MM.1S (cell line): ENCODE results near the gene NEU1.

Source experiments
- DNase-seq: peaks from one replicate; pipeline ENCODE4 v3.0.0-alpha.2; 2015
- H2AFZ ChIP-seq: fragments of 300-600 bp; sonication (generic); 2 replicates; pipeline ENCODE4 v1.6.0; 2016; ENCODE audit warnings: antibody characterized with exemption, low read length
- H3F3A ChIP-seq: fragments of 300-600 bp; sonication (generic); 2 replicates; pipeline ENCODE4 v1.6.1; 2016; ENCODE audit warnings: mild to moderate bottlenecking, antibody characterized with exemption, low read length, moderate library complexity, mixed read lengths; ENCODE audit not compliant: insufficient read depth
- H3K27ac ChIP-seq: fragments of 300-600 bp; sonication (generic); 2 replicates; pipeline ENCODE4 v1.5.1; 2016; ENCODE audit warnings: mild to moderate bottlenecking, low read length
- H3K27me3 ChIP-seq: fragments of 300-600 bp; sonication (generic); replicated peaks from 2 replicates; pipeline ENCODE4 v1.6.0; 2016; ENCODE audit warnings: low read length; ENCODE audit not compliant: insufficient read depth
- H3K36me3 ChIP-seq: fragments of 300-600 bp; sonication (generic); replicated peaks from 2 replicates; pipeline ENCODE4 v1.6.1; 2016; ENCODE audit warnings: mild to moderate bottlenecking, low read length, mixed read lengths; ENCODE audit not compliant: insufficient read depth
- H3K4me1 ChIP-seq: fragments of 300-600 bp; sonication (generic); 2 replicates; pipeline ENCODE4 v1.6.1; 2016; ENCODE audit warnings: low read length, mixed read lengths
- H3K4me2 ChIP-seq: fragments of 300-600 bp; sonication (generic); 2 replicates; pipeline ENCODE4 v1.6.0; 2016; ENCODE audit warnings: low read depth, low read length
- H3K4me3 ChIP-seq: fragments of 300-600 bp; sonication (generic); 2 replicates; pipeline ENCODE4 v1.5.1; 2016; ENCODE audit warnings: low read length, mixed read lengths
- H3K79me2 ChIP-seq: fragments of 300-600 bp; sonication (generic); 2 replicates; pipeline ENCODE4 v1.6.1; 2016; ENCODE audit warnings: mixed run types, low read length, mixed read lengths
- H3K9ac ChIP-seq: fragments of 300-600 bp; sonication (generic); 2 replicates; pipeline ENCODE4 v1.6.1; 2016; ENCODE audit warnings: low read length, mixed read lengths
- H3K9me2 ChIP-seq: fragments of 300-600 bp; sonication (generic); replicated peaks from 2 replicates; pipeline ENCODE4 v1.6.1; 2016; ENCODE audit warnings: mild to moderate bottlenecking, low read length, mixed read lengths; ENCODE audit not compliant: insufficient read depth
- H3K9me3 ChIP-seq: fragments of 300-600 bp; sonication (generic); replicated peaks from 2 replicates; pipeline ENCODE4 v1.6.1; 2016; ENCODE audit warnings: mild to moderate bottlenecking, low read length, mixed read lengths; ENCODE audit not compliant: insufficient read depth
- H4K20me1 ChIP-seq: fragments of 300-600 bp; sonication (generic); 2 replicates; pipeline ENCODE4 v1.6.1; 2016; ENCODE audit warnings: mild to moderate bottlenecking, low read length, moderate library complexity, mixed read lengths; ENCODE audit not compliant: insufficient read depth
- EZH2 ChIP-seq: fragments of 300-600 bp; sonication (generic); optimal IDR thresholded peaks from 2 replicates; pipeline ENCODE3; 2017; ENCODE audit warnings: low read depth, mild to moderate bottlenecking, antibody characterized with exemption, low read length, mixed read lengths
- EZH2phosphoT487 ChIP-seq: fragments of 300-600 bp; sonication (generic); IDR thresholded peaks from 2 replicates; pipeline ENCODE4 v1.6.1; 2018; ENCODE audit warnings: antibody characterized with exemption, low read length
- TF ChIP-seq, protein P1 (sequence below): fragments of 300-600 bp; sonication (generic); IDR thresholded peaks from 2 replicates; pipeline ENCODE4 v1.5.1; 2016; ENCODE audit warnings: antibody characterized with exemption, low read length, mixed read lengths

The NEU1 gene

DNA sequence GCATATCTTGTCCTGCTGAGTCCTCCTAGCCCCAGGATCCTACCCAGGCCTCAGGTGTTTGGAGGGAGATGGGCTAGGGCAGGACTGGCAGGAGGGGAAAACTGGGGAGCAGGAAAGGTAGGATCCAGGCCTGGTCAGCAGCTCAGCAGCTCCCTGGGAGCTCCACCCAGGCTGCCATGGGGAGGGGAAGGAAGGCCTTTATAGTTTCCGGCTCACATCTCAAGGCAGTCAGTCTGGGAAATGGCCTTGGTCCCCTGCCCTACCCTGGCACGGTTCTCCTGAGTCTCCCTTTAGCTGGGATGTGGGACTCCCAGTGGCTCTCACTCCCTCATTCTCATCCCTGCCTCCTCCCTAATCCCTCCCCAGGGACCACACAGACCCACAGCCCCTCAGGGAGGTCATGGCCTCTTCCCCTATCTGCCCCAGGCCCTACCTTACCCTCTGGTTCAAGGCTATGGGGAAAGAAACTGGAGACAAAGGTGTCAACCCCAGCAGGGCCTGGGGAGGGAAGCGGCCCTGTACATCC lies 14.6 kb upstream of the NEU1 start:
- Histone ChIP-seq H3K9me3 (no peaks in the 10 kb centered on the region), H3K4me3 (no peak overlapping the region), H3K79me2 (no peaks in the 10 kb centered on the region), H3K27ac (no peak overlapping the region), H3K9ac (no peak overlapping the region), H2AFZ (no peak overlapping the region), H3K9me2 (no peaks in the 10 kb centered on the region), H3K4me2 (no peak overlapping the region), H3K27me3 (no peaks in the 10 kb centered on the region), H4K20me1 (no peaks in the 10 kb centered on the region), H3K36me3 (no peaks in the 10 kb centered on the region), H3F3A (no peaks in the 10 kb centered on the region), H3K4me1 (no peaks in the 10 kb centered on the region)
- TF ChIP-seq EZH2 (no peak), EZH2phosphoT487 (no peak)
- TF ChIP-seq, protein P1, sequence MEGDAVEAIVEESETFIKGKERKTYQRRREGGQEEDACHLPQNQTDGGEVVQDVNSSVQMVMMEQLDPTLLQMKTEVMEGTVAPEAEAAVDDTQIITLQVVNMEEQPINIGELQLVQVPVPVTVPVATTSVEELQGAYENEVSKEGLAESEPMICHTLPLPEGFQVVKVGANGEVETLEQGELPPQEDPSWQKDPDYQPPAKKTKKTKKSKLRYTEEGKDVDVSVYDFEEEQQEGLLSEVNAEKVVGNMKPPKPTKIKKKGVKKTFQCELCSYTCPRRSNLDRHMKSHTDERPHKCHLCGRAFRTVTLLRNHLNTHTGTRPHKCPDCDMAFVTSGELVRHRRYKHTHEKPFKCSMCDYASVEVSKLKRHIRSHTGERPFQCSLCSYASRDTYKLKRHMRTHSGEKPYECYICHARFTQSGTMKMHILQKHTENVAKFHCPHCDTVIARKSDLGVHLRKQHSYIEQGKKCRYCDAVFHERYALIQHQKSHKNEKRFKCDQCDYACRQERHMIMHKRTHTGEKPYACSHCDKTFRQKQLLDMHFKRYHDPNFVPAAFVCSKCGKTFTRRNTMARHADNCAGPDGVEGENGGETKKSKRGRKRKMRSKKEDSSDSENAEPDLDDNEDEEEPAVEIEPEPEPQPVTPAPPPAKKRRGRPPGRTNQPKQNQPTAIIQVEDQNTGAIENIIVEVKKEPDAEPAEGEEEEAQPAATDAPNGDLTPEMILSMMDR = no peak
- DNase-seq = no peak

DNA sequence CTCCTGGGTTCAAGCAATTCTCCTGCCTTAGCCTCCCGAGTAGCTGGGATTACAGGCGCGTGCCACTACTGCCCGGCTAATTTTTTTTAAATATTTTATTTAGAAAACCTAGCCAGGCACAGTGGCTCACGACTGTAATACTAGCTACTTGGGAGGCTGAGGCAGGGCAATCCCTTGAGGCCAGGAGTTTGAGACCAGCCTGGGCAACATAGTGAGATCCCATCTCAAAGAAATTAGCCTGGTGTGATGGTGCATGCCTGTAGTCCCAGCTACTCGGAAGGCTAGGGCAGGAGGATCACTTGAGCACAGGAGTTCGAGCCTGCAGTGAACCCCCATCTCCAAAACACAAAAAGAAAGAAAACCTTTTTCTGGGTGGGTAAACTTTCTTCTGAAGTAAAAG lies 13.7 kb upstream of the NEU1 start:
- no peak overlapping the region for H3K9ac ChIP-seq
- H3K9me2 ChIP-seq = no peaks in the 10 kb centered on the region
- no peak overlapping the region for H3K27ac ChIP-seq
- H3K79me2 ChIP-seq = no peaks in the 10 kb centered on the region
- H3K4me3 ChIP-seq = no peak overlapping the region
- H2AFZ ChIP-seq = no peak overlapping the region
- H4K20me1 ChIP-seq = no peaks in the 10 kb centered on the region
- no peaks in the 10 kb centered on the region for H3K4me1 ChIP-seq
- no peak overlapping the region for H3K4me2 ChIP-seq
- H3F3A ChIP-seq = no peaks in the 10 kb centered on the region
- no peak for DNase-seq
- no peaks in the 10 kb centered on the region for H3K36me3 ChIP-seq
- no peaks in the 10 kb centered on the region for H3K9me3 ChIP-seq
- TF ChIP-seq EZH2phosphoT487 (no peak), EZH2 (no peak)
- TF ChIP-seq, protein P1 = no peak
- no peaks in the 10 kb centered on the region; the same call in 1 of the 2 replicates for H3K27me3 ChIP-seq

DNA sequence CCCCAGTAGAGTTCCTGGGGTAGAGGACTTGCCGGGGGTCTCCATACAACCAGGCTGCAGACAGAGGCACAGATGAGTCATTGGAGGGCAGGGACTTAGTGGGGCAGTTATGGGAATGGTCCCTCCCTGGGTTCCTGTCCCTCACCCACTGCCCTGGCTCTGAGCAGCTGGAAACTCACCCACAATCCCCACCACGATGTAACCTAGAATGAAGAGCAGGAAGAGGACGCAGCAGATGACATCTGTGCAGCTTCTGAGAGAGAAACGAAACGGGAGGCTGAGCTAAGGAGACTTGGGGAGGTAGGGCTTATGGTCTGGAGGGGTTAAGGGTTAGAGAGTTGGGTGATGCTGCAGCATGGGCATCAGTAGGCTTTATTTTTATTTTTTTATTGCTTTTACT lies 13.3 kb upstream of the NEU1 start:
- H4K20me1 ChIP-seq = no peaks in the 10 kb centered on the region
- no peak overlapping the region for H3K27ac ChIP-seq
- no peaks in the 10 kb centered on the region for H3K79me2 ChIP-seq
- no peak for DNase-seq
- no peak overlapping the region for H3K9ac ChIP-seq
- no peaks in the 10 kb centered on the region for H3F3A ChIP-seq
- TF ChIP-seq, protein P1 = no peak
- TF ChIP-seq EZH2phosphoT487 (no peak), EZH2 (no peak)
- no peaks in the 10 kb centered on the region for H3K9me3 ChIP-seq
- no peak overlapping the region for H3K4me3 ChIP-seq
- H3K9me2 ChIP-seq = no peaks in the 10 kb centered on the region
- no peak overlapping the region for H2AFZ ChIP-seq
- H3K27me3 ChIP-seq = peaks cover 4% of the 10 kb centered on the region; the same call in 1 of the 2 replicates
- no peaks in the 10 kb centered on the region for H3K36me3 ChIP-seq
- no peaks in the 10 kb centered on the region for H3K4me1 ChIP-seq
- H3K4me2 ChIP-seq = no peak overlapping the region
